Cardiac muscle cell (in vitro differentiated cells and primary cell): ENCODE results near the gene TAC1. TPM values are rescaled to one million over a fixed set of nuclear protein-coding genes. Genes with fewer than 3 reads are reported as not detected.

Experiments used
- DNase-seq, 2 donors: peaks; one replicate each; pipeline versions ENCODE4 v3.0.0 to v3.0.0-alpha.2; 2010 to 2017; ENCODE audit warnings: low read depth in 1 of 2, low spot score in 1 of 2
- H3K27ac ChIP-seq: fragments of 200-600 bp; sonication (generic); 2 replicates; pipeline ENCODE4 v1.5.1; 2016
- H3K27me3 ChIP-seq: fragments of 200-600 bp; sonication (generic); 2 replicates; pipeline ENCODE4 v1.6.0; 2016; ENCODE audit warnings: control low read depth
- H3K36me3 ChIP-seq: fragments of 200-600 bp; sonication (generic); 2 replicates; pipeline ENCODE4 v1.5.1; 2016; ENCODE audit warnings: control low read depth
- H3K4me1 ChIP-seq: fragments of 200-600 bp; sonication (generic); 2 replicates; pipeline ENCODE4 v1.8.1; 2017; ENCODE audit warnings: low read depth, mild to moderate bottlenecking, mixed run types
- H3K4me3 ChIP-seq: fragments of 200-600 bp; sonication (generic); 2 replicates; pipeline ENCODE4 v1.5.1; 2016; ENCODE audit warnings: mild to moderate bottlenecking
- H3K9me3 ChIP-seq: fragments of 200-600 bp; sonication (generic); 2 replicates; pipeline ENCODE4 v1.5.1; 2017; ENCODE audit warnings: low read depth, mild to moderate bottlenecking, control low read depth
- CTCF ChIP-seq: IDR thresholded peaks from 2 replicates; pipeline ENCODE4 v1.5.1; 2012; ENCODE audit warnings: low read depth, mild to moderate bottlenecking, low read length
- polyA plus RNA-seq: library from polyadenylated mRNA; unstranded; fragments of >200 nt; fragmentation: Nextera tagmentation; extraction: Ambion mirVana; gene quantifications from 2 replicates; pipeline ENCODE4 v1.2.1, GENCODE V29; 2016
- total RNA-seq: library from RNA; depleted of rRNA; stranded (reverse); fragments of >200 nt; gene quantifications from 2 replicates; pipeline ENCODE4 v1.2.3, GENCODE V29; 2016

TAC1 gene
- total and polyA plus RNA-seq, 2 experiments from 2014 or later: not detected

DNA sequence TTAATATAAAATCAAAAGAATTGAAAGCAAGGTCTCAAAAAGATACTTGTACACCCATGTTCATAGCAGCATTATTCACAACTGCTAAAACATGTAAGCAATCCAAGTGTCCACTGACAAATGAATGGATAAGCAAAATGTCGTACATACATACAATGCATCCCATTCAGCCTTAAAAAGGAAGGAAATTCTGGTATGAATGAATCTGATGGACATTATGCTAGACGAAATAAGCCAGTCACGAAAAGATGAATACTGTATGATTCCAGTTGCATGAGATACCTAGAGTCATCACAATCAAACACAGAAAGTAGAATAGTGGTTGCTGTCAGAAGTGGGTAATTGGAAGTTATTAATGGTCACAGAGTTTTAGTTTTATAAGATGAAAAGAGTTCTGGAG, 9.5 kb upstream of the TAC1 start:
- no peak overlapping the region for H3K4me3 ChIP-seq
- no peak for TF ChIP-seq CTCF
- no peaks in the 10 kb centered on the region for H3K36me3 ChIP-seq
- H3K9me3 ChIP-seq: no peaks in the 10 kb centered on the region
- DNase-seq: no peak
- H3K27me3 ChIP-seq: peaks cover 23% of the 10 kb centered on the region
- no peak overlapping the region for H3K27ac ChIP-seq
- no peaks in the 10 kb centered on the region for H3K4me1 ChIP-seq

DNA sequence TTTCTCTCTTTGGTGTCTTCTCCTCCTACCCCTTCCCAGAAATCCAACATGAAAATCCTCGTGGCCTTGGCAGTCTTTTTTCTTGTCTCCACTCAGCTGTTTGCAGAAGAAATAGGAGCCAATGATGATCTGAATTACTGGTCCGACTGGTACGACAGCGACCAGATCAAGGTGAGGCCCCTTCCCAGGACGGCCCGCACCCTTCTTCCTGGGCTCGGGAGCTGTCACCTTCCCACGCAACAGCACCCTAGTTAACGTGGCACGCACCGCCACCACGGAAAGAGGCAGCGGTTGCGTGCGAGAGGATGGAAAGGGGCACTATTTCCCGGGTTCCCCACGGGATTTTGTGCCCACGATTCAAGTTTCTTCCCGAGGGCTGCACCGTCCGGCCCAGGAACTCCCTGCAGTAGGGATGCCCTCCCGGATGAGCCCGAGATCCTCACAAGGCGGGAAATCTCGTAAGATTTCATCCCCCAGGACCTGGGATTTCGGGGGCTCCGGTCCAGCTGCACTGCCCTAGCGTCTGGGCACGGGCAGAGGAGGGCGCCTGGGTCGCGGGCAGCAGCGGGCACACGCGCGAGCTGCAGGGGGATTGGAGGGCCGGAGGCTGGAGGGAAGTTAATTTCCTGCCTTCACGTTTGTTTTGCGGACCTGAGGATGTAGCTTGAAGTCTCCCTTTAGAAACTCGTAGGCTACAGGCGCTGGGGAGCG, 834 bp downstream of the TAC1 start:
- Histone ChIP-seq H3K4me3 (peak overlapping the region; percentile 20), H3K27me3 (peaks cover 100% of the 10 kb centered on the region), H3K4me1 (no peaks in the 10 kb centered on the region), H3K27ac (no peak overlapping the region), H3K9me3 (no peaks in the 10 kb centered on the region), H3K36me3 (no peaks in the 10 kb centered on the region)
- DNase-seq: peak in 1 of 2 donors; percentile 1
- TF ChIP-seq CTCF: no peak

DNA sequence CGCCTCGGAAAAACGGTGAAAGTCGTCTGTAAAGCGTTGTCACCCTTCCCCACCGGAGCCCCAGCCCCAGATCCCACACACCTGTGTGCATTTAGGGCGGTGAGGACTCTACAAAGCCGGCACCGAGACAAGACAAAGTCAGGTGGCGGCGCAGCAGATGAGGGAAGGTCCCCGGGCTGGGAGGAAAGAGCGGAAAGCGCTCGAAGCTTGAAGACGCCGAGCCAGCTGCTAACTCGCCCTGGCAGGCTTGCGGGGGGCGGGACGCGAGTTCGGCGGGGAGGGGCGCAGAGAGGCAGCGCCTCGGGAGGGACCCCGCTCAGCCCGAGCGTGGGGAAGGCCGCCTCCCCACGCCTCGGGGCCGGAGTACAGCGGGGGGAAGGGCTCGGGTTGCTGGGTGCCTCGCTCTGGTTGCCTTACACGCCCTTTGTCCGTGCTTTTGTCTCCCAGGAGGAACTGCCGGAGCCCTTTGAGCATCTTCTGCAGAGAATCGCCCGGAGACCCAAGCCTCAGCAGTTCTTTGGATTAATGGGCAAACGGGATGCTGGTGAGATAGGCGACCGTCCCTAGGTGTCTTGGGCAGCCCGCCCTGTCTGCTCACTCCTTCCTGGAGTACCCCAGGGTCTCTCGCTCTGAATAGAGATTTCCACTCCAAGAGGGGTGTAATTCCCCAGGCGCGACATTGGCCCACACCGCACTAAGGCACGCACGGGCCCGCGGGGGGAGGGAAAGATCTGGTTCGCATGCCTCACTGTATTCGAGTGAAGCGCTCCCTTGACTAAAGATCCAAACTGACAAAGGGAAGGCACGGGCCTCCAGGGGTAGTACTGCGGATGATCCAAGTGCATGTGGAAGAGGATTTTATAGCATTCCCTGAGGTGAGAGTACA, 1.6 kb downstream of the TAC1 start:
- H3K9me3 ChIP-seq: no peaks in the 10 kb centered on the region
- H3K4me3 ChIP-seq: peak overlapping the region; percentile 20
- no peaks in the 10 kb centered on the region for H3K4me1 ChIP-seq
- H3K27me3 ChIP-seq: peaks cover 100% of the 10 kb centered on the region
- TF ChIP-seq CTCF: no peak
- H3K36me3 ChIP-seq: no peaks in the 10 kb centered on the region
- H3K27ac ChIP-seq: no peak overlapping the region
- peak in 1 of 2 donors; percentile 36 for DNase-seq

DNA sequence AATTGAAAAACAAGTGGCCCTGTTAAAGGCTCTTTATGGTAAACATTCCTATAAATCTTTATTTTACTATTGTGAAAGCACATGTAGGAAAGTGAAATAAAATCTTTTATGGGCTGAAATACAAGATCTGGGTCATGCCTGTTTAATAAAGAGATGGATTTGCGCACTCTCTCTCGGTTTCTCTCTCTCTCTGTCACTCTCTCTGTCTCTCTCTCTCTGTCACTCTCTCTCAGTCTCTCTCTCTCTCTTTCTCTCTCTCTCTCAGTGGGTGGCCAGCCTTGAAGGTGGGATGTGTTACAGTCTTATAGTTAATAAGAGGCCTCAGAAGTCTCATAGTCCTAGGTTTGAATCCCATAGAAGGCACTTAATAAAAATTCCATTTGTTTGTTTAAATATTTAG, 2.4 kb downstream of the TAC1 start:
- Histone ChIP-seq H3K4me3 (no peak overlapping the region), H3K27ac (no peak overlapping the region), H3K27me3 (peaks cover 100% of the 10 kb centered on the region), H3K4me1 (no peaks in the 10 kb centered on the region), H3K9me3 (no peaks in the 10 kb centered on the region), H3K36me3 (no peaks in the 10 kb centered on the region)
- no peak for TF ChIP-seq CTCF
- no peak for DNase-seq

DNA sequence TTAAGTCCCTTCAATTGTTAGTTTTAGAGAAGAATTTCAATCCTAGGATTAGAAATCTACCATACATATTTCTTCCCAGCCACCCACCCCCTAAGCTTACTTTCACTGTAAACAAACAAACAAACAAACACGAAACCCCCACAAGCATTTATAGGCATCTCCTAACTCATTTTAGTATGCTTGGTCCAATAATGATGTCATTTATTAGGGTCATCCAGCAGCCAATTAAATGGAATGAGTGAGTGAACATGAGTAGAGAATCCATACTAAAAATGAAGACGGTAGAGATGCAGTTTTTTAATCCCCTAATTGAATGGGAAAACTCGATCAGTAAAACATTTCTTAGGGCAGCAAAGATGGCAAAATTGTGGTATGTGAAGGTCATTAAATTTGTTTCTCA, 3.2 kb downstream of the TAC1 start:
- no peaks in the 10 kb centered on the region for H3K9me3 ChIP-seq
- no peak overlapping the region for H3K4me3 ChIP-seq
- TF ChIP-seq CTCF: no peak
- DNase-seq: no peak
- peaks cover 98% of the 10 kb centered on the region for H3K27me3 ChIP-seq
- H3K27ac ChIP-seq: no peak overlapping the region
- H3K4me1 ChIP-seq: no peaks in the 10 kb centered on the region
- H3K36me3 ChIP-seq: no peaks in the 10 kb centered on the region
